ENCODE data around the gene ZNF343. TPM values are rescaled to one million over a fixed set of nuclear protein-coding genes. Genes with fewer than 3 reads are reported as not detected.

ZNF343 gene
- total RNA-seq, 1 experiment from 2014 or later: 12.0 TPM

GRCh38 chr20:2469991-2470422 lies 38.7 kb downstream of the ZNF343 start:
- ATAC-seq: peak; percentile 36
- Histone ChIP-seq H3K27me3 (ENCODE audit: insufficient read depth, low read length) (no peaks in the 10 kb centered on the region), H3K9ac (ENCODE audit: low read length) (peak overlapping the region; percentile 100), H3K9me3 (ENCODE audit: control insufficient read depth in 1 of 2, insufficient read depth in 1 of 2, low read depth in 1 of 2, low read length in 2 of 2) (no peaks in the 10 kb centered on the region), H3K79me2 (ENCODE audit: insufficient read depth, low read length) (peaks cover 56% of the 10 kb centered on the region), H3K4me1 (ENCODE audit: control insufficient read depth in 1 of 2, insufficient read depth in 2 of 2, low read length in 2 of 2) (peaks cover 7 to 19% of the 10 kb centered on the region in 2 experiments; a peak in 3 of 4 replicates), H3K27ac (ENCODE audit: low read depth, low read length) (peak overlapping the region; percentile 94), H2AFZ (ENCODE audit: low read depth, low read length, poor library complexity, severe bottlenecking) (no peak overlapping the region), H4K20me1 (ENCODE audit: insufficient read depth) (peaks cover 37% of the 10 kb centered on the region; the same call in 1 of the 2 replicates), H3K36me3 (ENCODE audit: control insufficient read depth in 1 of 2, insufficient read depth in 2 of 2, low read length in 2 of 2) (peaks cover 34 to 46% of the 10 kb centered on the region in 2 experiments), H3K4me3 (replicated peaks in 1 of 2; ENCODE audit: low read depth in 1 of 2, low read length in 2 of 2) (peak overlapping the region; percentile 64 to 98), H3K9me2 (ENCODE audit: insufficient read depth) (no peaks in the 10 kb centered on the region), H3K4me2 (ENCODE audit: low read length) (peak overlapping the region; percentile 86)
- DNase-seq (ENCODE audit: low read depth, low spot score): no peak
- BruUV-seq (replicated peaks): no TSS peak
- ChIA-PET CTCF (interaction anchor here (1.3 to 2.0 kb wide), 3 partner anchors 13 to 55 kb away, joined by 4 to 6 read pairs (median 6); no protein-coding TSS in a partner anchor), RAD21 (ENCODE audit: low non-redundant PET in 1 of 2, low total read pairs in 2 of 2, uncharacterized antibody in 2 of 2, unreplicated experiment in 2 of 2) (interaction anchor here in 1 of 2 experiments (1.0 kb wide), 1 partner anchor 53 kb away, joined by 3 read pairs; no protein-coding TSS in a partner anchor), POLR2A (interaction anchor here (1.0 to 1.6 kb wide), 7 partner anchors 11 to 182 kb away, joined by 3 to 11 read pairs (median 3); partner anchors contain the start of gene NOP56)
- intact Hi-C loops (cut with micrococcal nuclease): loop anchor here (1.0 kb wide), 1 partner anchor 176 kb away; no protein-coding TSS in a partner anchor
- no peak for TF ChIP-seq SP1 (IDR thresholded peaks at IDR 0.05; ENCODE audit: low read depth)
- no peak for TF ChIP-seq SRF (IDR thresholded peaks at IDR 0.05; ENCODE audit: low read depth)
- no peak for TF ChIP-seq MAX (IDR thresholded peaks at IDR 0.05)
- TF ChIP-seq YY1 (IDR thresholded peaks at IDR 0.05; ENCODE audit: extremely low read depth, insufficient replicate concordance, low read depth, low read length): no peak
- TF ChIP-seq CBX3 (IDR thresholded peaks at IDR 0.05; ENCODE audit: low read depth): no peak
- no peak for TF ChIP-seq REST (IDR thresholded peaks at IDR 0.05; ENCODE audit: low read depth)
- no peak for TF ChIP-seq POLR2AphosphoS5 (IDR thresholded peaks at IDR 0.05; ENCODE audit: low read depth, low read length)
